Measurements from ENCODE around the gene EYS. TPM values are rescaled to one million over a fixed set of nuclear protein-coding genes. Genes with fewer than 3 reads are reported as not detected.

Gene EYS
- total and polyA plus RNA-seq, 8 donors: 0.03 to 0.25 (median 0.13) TPM

DNA sequence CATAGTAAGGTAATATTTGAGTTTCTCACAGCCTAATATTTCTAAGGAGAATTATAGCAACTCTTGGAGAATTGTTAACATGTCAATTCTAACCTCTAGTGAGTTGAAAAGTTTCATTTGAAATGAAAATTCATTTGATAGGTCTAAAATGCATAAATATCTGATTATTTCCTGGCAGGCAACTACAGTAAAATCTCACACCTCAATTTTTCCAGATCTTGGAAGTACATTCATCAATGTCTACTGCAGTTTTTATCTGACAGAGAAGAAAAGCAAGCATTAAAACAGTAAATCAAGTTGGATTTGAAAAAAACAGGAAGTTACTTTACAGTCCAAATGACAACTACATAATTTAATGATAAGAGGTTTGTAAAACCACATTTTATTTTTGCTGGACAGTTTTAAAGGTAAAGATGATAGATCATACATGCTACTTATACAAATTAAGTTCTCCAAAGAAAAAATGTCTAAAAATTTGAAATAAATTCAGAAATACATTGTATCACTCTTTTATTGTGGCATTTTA lies 631.3 kb downstream of the EYS start:
- Histone ChIP-seq H3K4me3 (no peak overlapping the region), H3K9me3 (no peaks in the 10 kb centered on the region), H3K27me3 (no peaks in the 10 kb centered on the region), H3K36me3 (no peaks in the 10 kb centered on the region), H3K27ac (no peak overlapping the region), H3K4me1 (no peaks in the 10 kb centered on the region)
- TF ChIP-seq, protein P1, sequence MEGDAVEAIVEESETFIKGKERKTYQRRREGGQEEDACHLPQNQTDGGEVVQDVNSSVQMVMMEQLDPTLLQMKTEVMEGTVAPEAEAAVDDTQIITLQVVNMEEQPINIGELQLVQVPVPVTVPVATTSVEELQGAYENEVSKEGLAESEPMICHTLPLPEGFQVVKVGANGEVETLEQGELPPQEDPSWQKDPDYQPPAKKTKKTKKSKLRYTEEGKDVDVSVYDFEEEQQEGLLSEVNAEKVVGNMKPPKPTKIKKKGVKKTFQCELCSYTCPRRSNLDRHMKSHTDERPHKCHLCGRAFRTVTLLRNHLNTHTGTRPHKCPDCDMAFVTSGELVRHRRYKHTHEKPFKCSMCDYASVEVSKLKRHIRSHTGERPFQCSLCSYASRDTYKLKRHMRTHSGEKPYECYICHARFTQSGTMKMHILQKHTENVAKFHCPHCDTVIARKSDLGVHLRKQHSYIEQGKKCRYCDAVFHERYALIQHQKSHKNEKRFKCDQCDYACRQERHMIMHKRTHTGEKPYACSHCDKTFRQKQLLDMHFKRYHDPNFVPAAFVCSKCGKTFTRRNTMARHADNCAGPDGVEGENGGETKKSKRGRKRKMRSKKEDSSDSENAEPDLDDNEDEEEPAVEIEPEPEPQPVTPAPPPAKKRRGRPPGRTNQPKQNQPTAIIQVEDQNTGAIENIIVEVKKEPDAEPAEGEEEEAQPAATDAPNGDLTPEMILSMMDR (IDR thresholded peaks at IDR 0.05): no peak
- DNase-seq: no peak
- intact Hi-C loops (cut with DNase I): no loop called here
- FAIRE-seq: no peak
- ATAC-seq: no peak

DNA sequence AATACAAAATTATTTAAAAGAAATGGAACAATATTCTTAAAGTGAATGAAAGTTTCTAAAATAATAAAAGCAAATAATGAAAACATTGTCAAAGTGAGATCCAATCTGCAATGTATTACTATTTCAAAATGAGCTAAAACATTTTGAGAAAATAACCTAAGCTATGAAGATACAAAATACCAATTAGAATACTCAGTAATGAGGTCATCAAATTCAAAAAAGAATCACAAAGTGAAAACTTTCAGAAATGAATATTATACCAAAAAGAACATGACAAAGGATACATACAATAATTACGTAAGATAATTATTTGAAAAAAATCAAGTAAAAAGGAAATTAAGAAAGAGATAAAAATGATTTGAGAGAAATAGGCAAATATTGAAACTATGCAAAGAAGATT lies 634.5 kb downstream of the EYS start:
- no peak overlapping the region for H3K27ac ChIP-seq
- intact Hi-C loops (cut with DNase I): no loop called here
- no peak for ATAC-seq
- no peaks in the 10 kb centered on the region for H3K27me3 ChIP-seq
- no peak for FAIRE-seq
- no peak overlapping the region for H3K4me3 ChIP-seq
- 92 to 96% methylated on average over 1 of the region's 1 CpG for WGBS, 2 donors
- no peaks in the 10 kb centered on the region for H3K36me3 ChIP-seq
- no peaks in the 10 kb centered on the region for H3K9me3 ChIP-seq
- no peaks in the 10 kb centered on the region for H3K4me1 ChIP-seq
- TF ChIP-seq, protein P1 (IDR thresholded peaks at IDR 0.05): no peak
- no peak for DNase-seq

DNA sequence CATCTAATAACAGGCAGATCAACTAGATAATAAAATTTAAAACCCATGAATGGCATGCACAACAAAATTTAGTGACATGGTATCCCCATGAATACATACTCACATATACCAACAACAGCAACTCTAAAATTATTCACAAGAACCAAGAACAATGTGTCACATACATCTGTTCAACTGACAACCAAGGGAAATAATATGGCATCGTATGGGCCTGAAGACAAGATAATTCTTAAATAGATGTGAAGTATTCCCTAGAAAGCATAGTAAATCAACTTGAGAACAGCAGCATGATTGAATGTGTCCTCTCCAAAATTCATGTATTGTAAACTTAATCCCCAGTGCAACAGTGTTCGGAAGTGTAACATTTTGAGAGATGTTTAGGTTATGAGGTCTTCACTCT lies 635.5 kb downstream of the EYS start:
- intact Hi-C loops (cut with DNase I): no loop called here
- Histone ChIP-seq H3K27me3 (no peaks in the 10 kb centered on the region), H3K4me1 (no peaks in the 10 kb centered on the region), H3K36me3 (no peaks in the 10 kb centered on the region), H3K27ac (no peak overlapping the region), H3K9me3 (no peaks in the 10 kb centered on the region), H3K4me3 (no peak overlapping the region)
- no peak for DNase-seq
- TF ChIP-seq, protein P1 (IDR thresholded peaks at IDR 0.05): no peak
- no peak for FAIRE-seq
- 87 to 88% methylated on average over 2 of the region's 2 CpGs for WGBS, 2 donors
- ATAC-seq: no peak

DNA sequence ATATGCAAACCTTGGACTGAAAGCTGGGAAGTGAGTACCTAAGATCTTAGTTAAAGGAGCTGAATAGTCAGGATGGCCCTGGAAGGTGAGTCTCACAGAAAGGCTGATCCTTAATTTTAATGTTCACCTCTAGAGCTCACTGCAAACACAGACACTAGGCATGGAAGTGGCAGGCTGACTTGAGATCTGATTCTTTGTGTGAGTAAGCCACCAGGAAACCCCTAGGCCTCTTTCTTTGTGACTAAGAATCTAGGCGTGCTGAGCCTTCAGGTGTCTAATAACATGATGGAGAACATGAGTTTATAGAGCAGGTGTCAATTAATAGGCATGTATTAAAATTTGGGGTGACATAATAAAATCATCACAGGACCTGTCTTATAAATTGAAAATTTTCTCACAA lies 642.2 kb downstream of the EYS start:
- DNase-seq (no peak), ATAC-seq (no peak), FAIRE-seq (no peak)
- WGBS, 2 donors: 88 to 96% methylated on average over 1 of the region's 1 CpG
- intact Hi-C loops (cut with DNase I): no loop called here
- Histone ChIP-seq H3K9me3 (no peaks in the 10 kb centered on the region), H3K4me3 (no peak overlapping the region), H3K27ac (no peak overlapping the region), H3K27me3 (no peaks in the 10 kb centered on the region), H3K36me3 (no peaks in the 10 kb centered on the region), H3K4me1 (no peaks in the 10 kb centered on the region)
- TF ChIP-seq, protein P1 (IDR thresholded peaks at IDR 0.05): no peak

DNA sequence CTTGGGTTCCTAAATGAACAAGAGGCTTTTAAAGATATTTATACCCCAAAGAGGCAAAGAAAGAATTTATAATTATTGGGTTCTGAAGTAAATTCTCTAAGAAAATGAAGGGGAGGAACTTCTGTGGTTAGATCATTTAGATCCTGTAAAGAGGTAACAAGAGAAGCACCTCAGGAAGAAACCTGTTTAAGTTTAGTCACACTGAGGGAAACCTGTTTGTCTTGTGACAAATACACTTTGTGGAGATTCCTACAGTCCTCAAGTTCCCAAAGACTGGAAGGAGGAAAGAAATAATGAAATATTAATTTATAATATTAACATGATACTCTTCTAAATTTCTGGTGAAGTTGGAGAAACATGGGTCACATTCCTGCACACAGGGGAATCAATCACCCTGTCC lies 647.5 kb downstream of the EYS start:
- no peaks in the 10 kb centered on the region for H3K4me1 ChIP-seq
- FAIRE-seq (no peak), ATAC-seq (no peak), DNase-seq (no peak)
- H3K4me3 ChIP-seq: no peak overlapping the region
- no peaks in the 10 kb centered on the region for H3K9me3 ChIP-seq
- intact Hi-C loops (cut with DNase I): no loop called here
- H3K36me3 ChIP-seq: no peaks in the 10 kb centered on the region
- H3K27me3 ChIP-seq: no peaks in the 10 kb centered on the region
- TF ChIP-seq, protein P1 (IDR thresholded peaks at IDR 0.05): no peak
- no peak overlapping the region for H3K27ac ChIP-seq
